Panc1 (cell line): ENCODE measurements around the gene KIFBP.

Experiments
- CTCF ChIP-seq: fragments of 450-650 bp; IDR thresholded peaks from 2 replicates; pipeline ENCODE4 v1.5.1; 2017; ENCODE audit warnings: mild to moderate bottlenecking
- POLR2AphosphoS5 ChIP-seq: IDR thresholded peaks from 2 replicates; pipeline ENCODE4 v1.6.1; 2012; ENCODE audit warnings: mild to moderate bottlenecking, low read depth, low read length, moderate library complexity
- TCF7L2 ChIP-seq: IDR thresholded peaks from 2 replicates; pipeline ENCODE4 v1.6.1; 2011; ENCODE audit warnings: mild to moderate bottlenecking, low read depth, low read length, inconsistent platforms

DNA sequence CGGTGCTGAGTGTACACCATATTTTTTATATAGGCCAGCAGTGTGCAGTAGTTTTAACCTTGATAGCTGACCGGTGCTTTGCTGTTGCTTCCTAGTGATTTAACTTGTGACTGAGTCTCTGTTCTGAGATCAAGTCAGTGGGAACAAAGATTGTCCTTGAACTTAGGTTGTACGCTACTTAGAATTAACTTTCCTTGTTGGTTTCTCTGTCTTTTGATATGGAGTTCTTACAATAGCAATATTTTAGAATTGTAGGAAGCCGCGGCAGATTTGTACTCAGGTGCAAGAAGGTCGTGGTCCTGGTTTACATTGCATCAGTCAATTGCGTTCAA lies 31.4 kb upstream of the KIFBP start:
- no peak for TF ChIP-seq CTCF
- no peak; the same call in 1 of the 2 replicates for TF ChIP-seq POLR2AphosphoS5
- no peak for TF ChIP-seq TCF7L2
